B cell (primary cell): Measurements from ENCODE around the gene KDM5D. TPM values are rescaled to one million over a fixed set of nuclear protein-coding genes. Genes with fewer than 3 reads are reported as not detected.

Experiments
- ATAC-seq: fragments of 200-7000 bp; cut with Tn5 transposase; one replicate; pipeline ENCODE4 v1.10.0; 2021; ENCODE audit warnings: low read depth, mild to moderate bottlenecking, moderate number of reproducible peaks, moderate library complexity
- CTCF ChIA-PET: fragments of 350-600 bp; sonication (Branson Sonifier 250); formaldehyde crosslinking; loops from one replicate; lab custom pipeline; 2021; ENCODE audit warnings: antibody characterized with exemption, inconsistent platforms; lab: Charles Lee
- POLR2A ChIA-PET: fragments of 350-600 bp; sonication (Branson Sonifier 250); formaldehyde crosslinking; loops from one replicate; lab custom pipeline; 2021; ENCODE audit warnings: antibody characterized with exemption; lab: Charles Lee
- DNase-seq: peaks from one replicate; pipeline ENCODE4 v3.0.0; 2013
- H2AFZ ChIP-seq: 2 replicates; pipeline ENCODE4 v1.6.1; 2012; ENCODE audit warnings: mild to moderate bottlenecking, low read depth, low read length; ENCODE audit not compliant: insufficient read depth, poor library complexity, severe bottlenecking
- H3K27ac ChIP-seq, 2 donors: 1 replicate in 1 of 2; 2 replicates in 1 of 2; pipeline ENCODE4 v1.5.1; 2012 to 2013; ENCODE audit warnings: low read length in 2 of 2, mild to moderate bottlenecking in 2 of 2, moderate library complexity in 1 of 2
- H3K27me3 ChIP-seq, 4 experiments: fragments of 200-600 bp in 1 of 4; sonication (generic) in 1 of 4; replicated peaks in 1 of 4; 1 replicate in 2 of 4; 2 replicates in 2 of 4; pipeline versions ENCODE4 v1.6.1 to v1.7.0; 2013 to 2016; ENCODE audit warnings: low read length in 3 of 4, mild to moderate bottlenecking in 2 of 4, mixed read lengths in 1 of 4, moderate library complexity in 1 of 4; ENCODE audit not compliant: insufficient read depth in 4 of 4, control insufficient read depth in 3 of 4; ENCODE audit errors: control extremely low read depth in 1 of 4
- H3K36me3 ChIP-seq, 2 experiments: replicated peaks in 1 of 2; 1 replicate in 1 of 2; 2 replicates in 1 of 2; pipeline versions ENCODE4 v1.6.1 to v1.7.1; 2013; ENCODE audit warnings: low read length in 1 of 2; ENCODE audit not compliant: insufficient read depth in 2 of 2, control insufficient read depth in 1 of 2; ENCODE audit errors: control extremely low read depth in 1 of 2, extremely low read depth in 1 of 2
- H3K4me1 ChIP-seq, 2 donors: fragments of 200-600 bp in 1 of 2; sonication (generic) in 1 of 2; 1 replicate in 1 of 2; 2 replicates in 1 of 2; pipeline versions ENCODE4 v1.5.1 to v1.6.1; 2013 to 2017; ENCODE audit warnings: low read length in 2 of 2; ENCODE audit not compliant: control insufficient read depth in 2 of 2, insufficient read depth in 2 of 2
- H3K4me2 ChIP-seq: replicated peaks from 2 replicates; pipeline ENCODE3; 2012; ENCODE audit warnings: mild to moderate bottlenecking, low read depth, low read length; ENCODE audit not compliant: poor library complexity, severe bottlenecking
- H3K4me3 ChIP-seq, 5 experiments: fragments of 200-600 bp in 1 of 5; sonication (generic) in 1 of 5; 1 replicate in 3 of 5; 2 replicates in 2 of 5; pipeline versions ENCODE4 v1.5.1 to v1.7.0; 2011 to 2016; ENCODE audit warnings: low read length in 4 of 5, mild to moderate bottlenecking in 4 of 5, low read depth in 2 of 5, control low read depth in 1 of 5, moderate library complexity in 1 of 5; ENCODE audit not compliant: insufficient read depth in 1 of 5; ENCODE audit errors: control extremely low read depth in 1 of 5, extremely low read depth in 1 of 5
- H3K79me2 ChIP-seq: fragments of 200-600 bp; sonication (generic); one replicate; pipeline ENCODE4 v1.6.0; 2016; ENCODE audit warnings: low read length; ENCODE audit not compliant: control insufficient read depth, insufficient read depth
- H3K9ac ChIP-seq: fragments of 200-600 bp; sonication (generic); 2 replicates; pipeline ENCODE4 v1.6.1; 2017; ENCODE audit warnings: mild to moderate bottlenecking, low read length, moderate library complexity
- H3K9me3 ChIP-seq, 3 donors: one replicate each; pipeline versions ENCODE4 v1.6.1 to v1.7.1; 2013; ENCODE audit warnings: low read length in 2 of 3; ENCODE audit not compliant: control insufficient read depth in 2 of 3, insufficient read depth in 1 of 3; ENCODE audit errors: control extremely low read depth in 1 of 3
- H4K20me1 ChIP-seq: 2 replicates; pipeline ENCODE4 v1.6.0; 2012; ENCODE audit warnings: mild to moderate bottlenecking, low read length; ENCODE audit not compliant: insufficient read depth, control insufficient read depth, poor library complexity, severe bottlenecking
- H3K27ac Mint-ChIP-seq: one replicate; pipeline ENCODE4 v1.8.0; 2021; ENCODE audit warnings: mixed read lengths
- H3K27me3 Mint-ChIP-seq: one replicate; pipeline ENCODE4 v1.8.0; 2021; ENCODE audit warnings: mixed read lengths
- H3K4me1 Mint-ChIP-seq: one replicate; pipeline ENCODE4 v1.8.0; 2021; ENCODE audit warnings: mixed read lengths
- H3K4me3 Mint-ChIP-seq: one replicate; pipeline ENCODE4 v1.8.0; 2021; ENCODE audit warnings: mixed read lengths
- H3K9me3 Mint-ChIP-seq: one replicate; pipeline ENCODE4 v1.8.0; 2022; ENCODE audit warnings: mixed read lengths; ENCODE audit not compliant: insufficient read depth
- EZH2 ChIP-seq: IDR thresholded peaks from 2 replicates; pipeline ENCODE4 v1.6.1; 2012; ENCODE audit warnings: borderline replicate concordance, low read depth, mild to moderate bottlenecking, moderate library complexity, low read length; ENCODE audit not compliant: insufficient read depth, poor library complexity, severe bottlenecking
- WGBS: methylation state at CpG from one replicate; pipeline ENCODE4 v1.1.5; 2013; ENCODE audit warnings: missing lambda C conversion rate; ENCODE audit not compliant: insufficient coverage; 5-methylcytosine and 5-hydroxymethylcytosine counted together
- intact Hi-C: fragments of 100-400 bp; cut with micrococcal nuclease; formaldehyde crosslinking; loops from one replicate; pipeline ENCODE4 v1.10.0; 2022
- polyA plus RNA-seq: library from polyadenylated mRNA; depleted of rRNA; stranded (reverse); fragments of >200 nt; gene quantifications from 2 replicates; pipeline ENCODE4 v1.2.3, GENCODE V29; 2012
- total RNA-seq, 2 donors: library from RNA; stranded (reverse); fragments of 120-200 nt in 1 of 2; gene quantifications; 1 replicate in 1 of 2; 2 replicates in 1 of 2; pipeline versions ENCODE4 v1.2.3 to v1.2.4, GENCODE V29; 2013 to 2022
- TF ChIP-seq, protein P1 (sequence below): fragments of 200-600 bp; IDR thresholded peaks from one replicate; pipeline ENCODE4 v1.8.0; 2022; ENCODE audit warnings: antibody characterized with exemption, mild to moderate bottlenecking

The KDM5D gene
- total and polyA plus RNA-seq, 2 donors (not counting 1 experiment from before 2014, with no cell fraction given): 193 TPM; not detected in 1

DNA sequence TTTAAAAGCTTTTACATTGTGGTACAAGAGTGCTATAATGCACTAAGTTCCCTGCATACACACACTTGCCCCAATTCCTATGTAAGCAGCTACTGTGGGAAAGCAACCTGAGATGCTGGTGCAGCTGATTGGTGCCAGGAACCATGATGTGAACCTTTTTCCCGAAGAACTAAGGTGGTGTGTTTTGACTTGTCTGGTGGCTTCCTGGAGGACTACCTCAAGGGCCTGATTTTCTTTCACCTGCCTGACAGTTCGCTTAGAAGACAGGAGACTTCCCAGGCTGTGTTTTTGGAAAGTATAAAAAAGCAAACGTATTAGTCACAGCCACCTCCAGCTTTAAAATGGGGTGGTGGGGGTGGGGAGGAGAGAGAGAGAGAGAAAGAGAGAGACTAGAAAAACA is 27.4 kb downstream of the KDM5D start:
- ATAC-seq (no peak), DNase-seq (no peak)
- Histone ChIP-seq H2AFZ (no peak overlapping the region), H3K9me3 (no peaks in the 10 kb centered on the region), H3K9ac (no peak overlapping the region), H3K79me2 (no peaks in the 10 kb centered on the region), H3K4me1 (peaks cover 0 to 5% of the 10 kb centered on the region in 2 donors), H3K4me3 (no peak overlapping the region), H3K4me2 (no peak overlapping the region), H3K27ac (no peak overlapping the region), H3K27me3 (no peaks in the 10 kb centered on the region), H3K36me3 (peaks cover 0 to 61% of the 10 kb centered on the region in 2 experiments), H4K20me1 (no peaks in the 10 kb centered on the region)
- H3K9me3 Mint-ChIP-seq: no peaks in the 10 kb centered on the region
- no peak overlapping the region for H3K4me3 Mint-ChIP-seq
- ChIA-PET POLR2A (no interaction called here), CTCF (no interaction called here)
- WGBS: no CpG with 5 or more reads among the region's 3 CpGs
- TF ChIP-seq, protein P1, sequence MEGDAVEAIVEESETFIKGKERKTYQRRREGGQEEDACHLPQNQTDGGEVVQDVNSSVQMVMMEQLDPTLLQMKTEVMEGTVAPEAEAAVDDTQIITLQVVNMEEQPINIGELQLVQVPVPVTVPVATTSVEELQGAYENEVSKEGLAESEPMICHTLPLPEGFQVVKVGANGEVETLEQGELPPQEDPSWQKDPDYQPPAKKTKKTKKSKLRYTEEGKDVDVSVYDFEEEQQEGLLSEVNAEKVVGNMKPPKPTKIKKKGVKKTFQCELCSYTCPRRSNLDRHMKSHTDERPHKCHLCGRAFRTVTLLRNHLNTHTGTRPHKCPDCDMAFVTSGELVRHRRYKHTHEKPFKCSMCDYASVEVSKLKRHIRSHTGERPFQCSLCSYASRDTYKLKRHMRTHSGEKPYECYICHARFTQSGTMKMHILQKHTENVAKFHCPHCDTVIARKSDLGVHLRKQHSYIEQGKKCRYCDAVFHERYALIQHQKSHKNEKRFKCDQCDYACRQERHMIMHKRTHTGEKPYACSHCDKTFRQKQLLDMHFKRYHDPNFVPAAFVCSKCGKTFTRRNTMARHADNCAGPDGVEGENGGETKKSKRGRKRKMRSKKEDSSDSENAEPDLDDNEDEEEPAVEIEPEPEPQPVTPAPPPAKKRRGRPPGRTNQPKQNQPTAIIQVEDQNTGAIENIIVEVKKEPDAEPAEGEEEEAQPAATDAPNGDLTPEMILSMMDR: no peak
- TF ChIP-seq EZH2: no peak
- intact Hi-C loops: no loop called here
- H3K27me3 Mint-ChIP-seq: no peaks in the 10 kb centered on the region
- no peak overlapping the region for H3K27ac Mint-ChIP-seq
- H3K4me1 Mint-ChIP-seq: peaks cover 27% of the 10 kb centered on the region

DNA sequence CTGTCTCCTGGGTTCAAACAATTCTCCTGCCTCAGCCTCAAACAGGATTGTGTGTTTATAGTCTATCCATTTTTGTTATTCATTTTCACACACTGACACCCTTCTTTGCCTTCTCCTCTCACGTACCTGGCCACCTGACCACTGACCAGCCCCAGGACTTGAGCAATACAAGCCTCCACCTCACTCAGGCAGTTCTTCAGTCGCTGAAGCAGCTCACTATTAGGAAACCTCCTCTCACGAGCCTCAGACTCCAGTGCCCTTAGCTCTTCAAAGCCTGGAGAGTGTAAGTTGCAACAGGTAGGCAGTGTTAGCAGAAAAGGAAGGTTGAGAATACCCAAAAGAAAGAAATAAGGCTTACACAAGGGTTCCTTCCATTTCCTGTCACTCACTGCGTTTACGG is 29.3 kb downstream of the KDM5D start:
- Mint-ChIP-seq H3K27ac (no peak overlapping the region), H3K9me3 (no peaks in the 10 kb centered on the region), H3K4me3 (no peak overlapping the region), H3K27me3 (no peaks in the 10 kb centered on the region), H3K4me1 (peaks cover 25% of the 10 kb centered on the region)
- no peaks in the 10 kb centered on the region for H3K9me3 ChIP-seq
- WGBS: 100% methylated on average over 2 of the region's 5 CpGs
- TF ChIP-seq, protein P1: no peak
- TF ChIP-seq EZH2: no peak
- no peak overlapping the region for H3K9ac ChIP-seq
- H2AFZ ChIP-seq: no peak overlapping the region
- ATAC-seq (no peak), DNase-seq (no peak)
- POLR2A ChIA-PET: no interaction called here
- H3K4me1 ChIP-seq: peaks cover 0 to 5% of the 10 kb centered on the region in 2 donors
- no peak overlapping the region for H3K4me3 ChIP-seq
- no peaks in the 10 kb centered on the region for H3K79me2 ChIP-seq
- H3K27ac ChIP-seq: no peak overlapping the region
- no peak overlapping the region for H3K4me2 ChIP-seq
- no peaks in the 10 kb centered on the region for H3K27me3 ChIP-seq
- H4K20me1 ChIP-seq: no peaks in the 10 kb centered on the region
- intact Hi-C loops: no loop called here
- H3K36me3 ChIP-seq: peaks cover 0 to 58% of the 10 kb centered on the region in 2 experiments
- CTCF ChIA-PET: no interaction called here
